Stimulated activated CD8-positive, alpha-beta memory T cell treated with anti-CD3 and anti-CD28 coated beads, Interleukin-15, amount 100 ng/mL, for 4 hours (primary cell): ENCODE results near the gene GAB4.
"Not testable (repeated sequence)": the region's sequence is repeated elsewhere in the genome, so short reads cannot be mapped to it uniquely, and the experiment has no call there.

Experiments
- DNase-seq, 2 donors: peaks; one replicate each; pipeline ENCODE4 v3.0.0-alpha.2; 2020; ENCODE audit warnings: low read depth in 2 of 2

The GAB4 gene, protein sequence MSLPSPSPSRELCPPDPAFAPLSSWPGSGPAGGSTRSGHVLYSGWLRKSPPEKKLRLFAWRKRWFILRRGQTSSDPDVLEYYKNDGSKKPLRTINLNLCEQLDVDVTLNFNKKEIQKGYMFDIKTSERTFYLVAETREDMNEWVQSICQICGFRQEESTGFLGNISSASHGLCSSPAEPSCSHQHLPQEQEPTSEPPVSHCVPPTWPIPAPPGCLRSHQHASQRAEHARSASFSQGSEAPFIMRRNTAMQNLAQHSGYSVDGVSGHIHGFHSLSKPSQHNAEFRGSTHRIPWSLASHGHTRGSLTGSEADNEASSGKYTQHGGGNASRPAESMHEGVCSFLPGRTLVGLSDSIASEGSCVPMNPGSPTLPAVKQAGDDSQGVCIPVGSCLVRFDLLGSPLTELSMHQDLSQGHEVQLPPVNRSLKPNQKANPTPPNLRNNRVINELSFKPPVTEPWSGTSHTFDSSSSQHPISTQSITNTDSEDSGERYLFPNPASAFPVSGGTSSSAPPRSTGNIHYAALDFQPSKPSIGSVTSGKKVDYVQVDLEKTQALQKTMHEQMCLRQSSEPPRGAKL

DNA sequence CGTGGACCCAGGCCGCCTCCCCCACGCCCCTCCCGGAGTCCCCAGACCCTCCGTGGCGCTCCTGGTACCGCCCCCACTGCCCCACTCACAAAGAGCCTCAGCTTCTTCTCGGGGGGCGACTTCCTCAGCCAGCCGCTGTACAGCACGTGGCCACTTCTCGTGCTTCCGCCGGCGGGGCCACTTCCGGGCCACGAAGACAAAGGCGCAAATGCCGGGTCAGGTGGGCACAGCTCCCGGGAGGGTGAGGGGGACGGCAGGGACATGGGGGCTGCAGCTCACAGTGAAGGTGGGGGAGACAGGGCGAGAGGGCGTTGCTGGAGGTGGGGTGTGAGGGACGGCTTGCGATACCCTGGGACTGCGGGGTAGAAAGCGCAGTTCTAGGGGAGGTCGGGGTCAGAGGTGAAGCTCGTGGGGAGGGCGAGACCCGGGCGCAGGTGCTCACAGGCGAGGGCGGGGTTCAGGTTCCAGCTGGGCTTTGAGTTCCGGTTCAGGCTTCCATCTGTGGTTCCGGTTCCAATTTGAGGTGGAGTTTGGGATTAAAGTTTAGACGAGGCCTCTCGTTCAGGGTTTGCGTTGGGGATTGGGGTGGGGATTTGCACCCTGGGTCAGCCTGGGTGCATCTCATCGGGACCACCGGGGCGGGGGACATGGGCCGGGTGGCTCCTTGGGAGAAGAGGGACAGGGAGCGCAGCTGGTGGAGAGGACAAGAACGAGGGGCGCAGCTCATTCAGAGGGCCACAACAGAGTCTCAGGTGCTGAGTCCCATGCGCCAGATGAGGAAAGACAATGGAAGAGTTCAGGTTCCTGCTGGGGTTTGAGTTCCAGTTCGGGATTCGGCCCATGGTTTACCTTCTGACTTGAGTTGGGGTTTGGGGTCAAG, at the start of gene GAB4:
Gene GAB4 (minus strand): TSS at position 371 of the 880 bp plus-strand sequence. CDS start 108 bp downstream, at position 263.
- no peak for DNase-seq

DNA sequence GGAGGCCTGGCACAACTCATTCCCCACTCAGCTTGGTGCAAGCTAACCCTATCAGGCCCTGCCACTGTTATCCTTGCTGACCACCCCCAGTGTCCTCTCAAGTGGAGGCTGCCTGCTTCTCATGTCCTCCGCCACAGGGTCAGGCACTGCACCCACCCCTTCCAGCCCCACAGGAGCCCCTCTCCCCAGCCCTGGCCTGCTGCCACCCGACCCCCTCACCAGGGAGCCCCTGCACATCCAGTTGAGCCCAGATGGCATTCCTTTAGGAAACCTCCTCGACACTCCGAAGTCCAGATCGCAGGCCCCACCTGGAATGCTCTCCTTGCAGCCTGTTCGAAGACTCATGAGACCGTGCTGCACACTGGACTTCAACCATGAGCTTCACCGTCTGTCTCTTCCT, 48.8 kb upstream of the GAB4 start:
- DNase-seq = no peak

DNA sequence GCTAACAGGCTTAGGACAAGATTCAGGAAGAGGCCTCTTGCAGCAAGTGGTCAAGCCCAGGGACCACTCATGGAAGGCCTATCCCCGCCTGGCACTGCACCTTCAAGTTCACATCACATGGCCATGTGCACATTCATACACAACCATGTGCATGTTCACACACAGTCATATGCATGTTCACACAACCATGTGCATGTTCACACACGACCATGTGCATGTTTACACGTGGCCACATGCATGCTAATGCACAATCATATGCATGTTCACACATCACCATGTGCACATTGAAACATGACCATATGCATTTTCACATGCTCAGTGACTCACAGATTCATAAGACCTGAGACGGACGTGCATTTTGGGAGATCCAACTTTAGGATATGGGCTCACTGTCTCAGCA, 48.0 kb upstream of the GAB4 start:
- DNase-seq = no peak

DNA sequence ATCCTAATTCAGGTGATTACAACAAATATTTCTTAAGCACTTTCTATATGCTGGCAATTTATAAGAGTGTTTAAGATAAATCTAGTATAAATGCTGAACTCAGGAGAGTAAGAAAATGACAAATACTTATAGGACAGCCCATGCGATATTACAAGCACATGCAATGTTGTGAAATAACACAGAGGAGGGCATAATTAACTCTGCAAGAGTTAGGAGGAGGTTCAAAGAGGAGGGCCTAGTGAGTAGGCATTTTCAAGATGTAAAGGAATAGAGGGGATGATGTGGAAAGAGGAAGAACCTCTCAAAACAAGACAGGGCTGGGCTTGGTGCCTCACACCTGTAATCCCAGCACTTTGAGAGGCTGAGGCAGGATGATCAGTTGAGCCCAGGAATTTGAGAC, 39.6 kb upstream of the GAB4 start:
- no peak for DNase-seq

DNA sequence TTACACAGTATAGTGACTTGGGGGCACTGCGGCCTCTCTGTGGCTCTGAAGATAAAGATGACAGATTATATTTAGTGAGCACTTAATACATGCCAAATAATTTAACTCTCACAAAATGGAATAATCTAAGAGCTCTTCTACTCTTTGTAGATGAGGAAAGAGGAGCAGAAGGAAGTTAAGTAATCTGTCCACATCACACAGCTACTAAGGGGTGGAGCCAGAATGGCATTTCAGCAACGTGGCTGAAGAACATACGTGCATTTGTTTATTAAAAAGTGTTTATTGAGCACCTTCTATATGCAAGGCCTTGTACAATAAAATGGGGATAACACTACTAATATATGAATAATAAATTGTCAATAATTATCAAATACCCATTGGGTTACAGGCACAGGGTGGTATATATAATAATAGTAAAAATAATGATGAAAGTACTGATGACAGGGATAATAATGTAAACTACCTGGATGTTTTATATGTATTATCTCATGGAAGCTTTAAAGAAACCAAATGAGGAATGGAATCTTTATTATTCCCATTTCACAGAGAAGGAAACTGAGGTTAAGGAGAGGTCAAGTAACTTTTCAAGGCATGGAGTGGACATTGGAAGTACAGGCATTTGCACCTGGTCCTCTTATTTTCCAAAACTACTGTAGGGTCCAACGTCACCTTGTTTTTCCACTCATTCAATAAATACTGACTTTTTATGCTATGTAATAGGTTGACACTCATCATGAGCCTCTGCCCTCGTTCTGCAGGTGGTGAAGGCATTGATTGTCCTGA, 38.7 kb upstream of the GAB4 start:
- no peak for DNase-seq

DNA sequence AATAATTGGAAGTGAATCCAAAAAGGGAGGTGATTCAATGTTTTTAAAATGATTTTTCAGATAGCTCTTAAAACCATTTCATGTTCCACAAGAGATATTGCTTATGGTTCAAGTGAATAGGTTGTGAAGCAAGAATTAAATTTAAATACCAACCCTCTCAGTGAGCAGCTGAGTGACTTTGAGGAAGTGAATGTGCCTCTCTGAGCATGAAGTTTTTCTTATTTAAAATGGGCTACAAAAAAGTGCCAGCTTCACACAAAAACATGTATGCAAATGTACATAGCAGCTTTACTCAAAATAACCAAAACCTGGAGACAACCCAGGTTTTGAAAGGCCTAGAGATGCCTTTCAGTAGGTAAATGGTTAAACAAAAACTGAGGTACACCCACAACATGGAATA, 35.5 kb upstream of the GAB4 start:
- DNase-seq = no peak

DNA sequence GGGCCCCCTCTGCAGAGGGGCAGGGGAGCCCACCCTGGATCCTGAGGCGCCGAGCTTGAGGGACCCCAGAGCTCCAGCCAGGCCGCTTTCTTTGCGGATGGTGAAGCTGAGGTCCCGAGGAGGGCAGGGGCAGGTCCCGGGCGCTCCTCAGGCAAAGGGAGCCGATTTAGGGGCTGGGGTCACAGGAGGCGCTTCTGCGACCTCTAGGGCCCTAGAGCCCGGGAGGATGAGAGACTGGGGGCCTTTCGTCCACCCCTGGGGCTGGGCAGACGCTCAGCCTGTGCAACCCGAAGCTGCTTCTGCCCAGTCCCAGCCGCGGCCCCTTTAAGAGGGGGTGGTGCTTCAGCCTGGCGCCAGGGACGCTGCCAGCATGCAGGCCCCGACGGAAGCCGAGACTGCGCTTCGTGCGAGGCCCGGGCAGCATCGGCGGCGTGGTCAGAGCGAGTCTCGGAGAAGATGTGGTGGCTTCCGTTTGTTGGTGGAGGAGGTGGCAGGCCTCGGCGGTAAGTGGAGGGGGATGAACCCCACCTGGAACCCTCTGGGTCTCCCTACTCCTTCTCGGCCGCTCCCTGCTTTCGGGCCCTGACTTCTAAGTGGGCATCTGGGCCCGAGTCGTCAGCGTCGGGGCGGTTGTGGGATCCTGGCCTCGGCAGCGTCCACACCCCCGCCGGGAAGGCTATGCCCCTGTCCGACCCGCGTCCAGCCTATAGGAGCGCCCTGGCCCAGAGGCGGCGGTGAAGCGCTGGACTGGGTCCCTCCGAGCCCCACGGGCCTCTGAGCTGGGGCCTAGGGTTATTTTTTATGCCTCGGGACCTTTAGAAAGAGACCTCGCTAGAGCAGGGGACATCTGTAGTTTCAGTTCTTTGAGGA, 29.1 kb upstream of the GAB4 start:
- DNase-seq = not testable (repeated sequence)

DNA sequence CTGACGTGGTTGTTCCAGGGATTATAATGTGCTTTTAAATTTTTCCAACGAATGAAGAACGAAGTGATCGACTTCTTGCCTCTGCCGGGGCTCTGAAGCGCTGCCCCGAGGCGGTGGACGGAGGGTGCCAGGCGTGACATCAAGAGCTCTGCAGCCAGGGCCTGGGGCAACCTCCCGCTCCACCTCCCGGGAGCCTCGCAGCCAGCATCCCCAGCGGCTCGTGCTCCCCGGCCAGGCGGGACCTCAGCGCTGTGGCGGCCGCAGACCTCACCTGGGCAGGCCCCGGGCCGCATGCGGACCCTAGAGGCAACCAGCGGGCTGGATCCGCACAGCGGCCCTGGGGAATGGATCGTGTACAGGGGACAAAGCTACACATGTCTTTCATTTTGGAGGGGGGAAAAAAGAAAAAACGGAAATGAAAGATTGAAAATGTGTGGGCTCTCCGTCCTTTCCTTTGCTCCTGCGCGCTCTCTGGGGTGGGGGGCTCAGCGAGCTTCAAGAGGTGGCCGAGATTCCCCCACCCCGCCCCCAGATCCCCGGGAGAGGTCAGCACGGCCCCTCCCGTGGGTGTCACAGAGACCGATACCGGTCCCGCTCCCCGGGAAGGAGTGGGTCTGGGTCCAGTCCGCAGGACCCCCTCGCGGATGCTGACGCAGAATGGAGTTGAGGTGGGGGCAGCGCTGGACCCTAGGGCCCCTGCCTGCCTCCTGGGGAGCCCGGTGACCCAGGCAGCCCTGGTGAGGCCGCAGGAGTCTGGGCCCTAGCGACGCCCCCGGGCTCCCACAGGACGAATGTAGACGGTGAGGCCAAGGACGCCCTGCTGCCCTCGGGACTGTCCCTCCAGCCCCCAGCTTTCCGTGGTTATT, 28.2 kb upstream of the GAB4 start:
- not testable (repeated sequence) for DNase-seq

DNA sequence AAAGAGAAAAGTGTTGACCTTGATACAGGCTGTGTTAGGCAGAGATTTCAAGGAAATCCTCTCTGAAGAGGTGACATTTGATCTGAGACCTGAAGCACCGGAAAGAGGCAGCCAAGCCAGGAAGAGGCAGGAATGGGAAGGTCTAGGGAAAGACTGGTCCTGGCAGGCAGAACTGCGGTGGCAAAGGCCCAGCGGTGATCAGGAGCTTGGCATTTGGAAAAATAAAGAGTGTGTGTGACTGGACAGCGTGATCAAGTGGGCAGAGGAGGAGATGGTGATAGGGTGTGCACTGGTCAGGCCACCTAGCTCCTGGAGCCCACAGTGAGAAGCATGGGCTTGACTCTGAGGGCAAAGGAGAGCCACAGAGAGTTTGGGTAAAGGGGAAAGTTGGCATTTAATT, 27.2 kb upstream of the GAB4 start:
- DNase-seq = no peak

DNA sequence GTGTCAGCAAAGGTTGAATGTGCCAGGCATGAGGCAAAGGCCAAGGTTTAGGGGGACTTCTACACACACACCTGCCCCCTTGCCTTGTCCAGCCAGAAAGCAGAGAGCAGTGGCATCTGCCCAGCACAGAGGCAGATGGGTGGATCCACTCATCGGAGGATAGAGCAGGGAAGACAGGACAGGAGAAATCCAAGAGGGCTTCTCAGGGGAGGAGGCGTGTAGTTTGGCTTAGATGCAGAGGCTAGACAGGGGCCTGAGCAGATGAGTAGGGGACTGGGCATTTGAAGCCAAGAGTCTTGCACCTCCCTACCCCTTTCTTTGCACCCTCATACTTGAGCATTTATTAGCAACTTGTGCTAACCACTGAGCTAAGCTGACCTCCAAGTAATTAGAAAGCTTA, 26.5 kb upstream of the GAB4 start:
- DNase-seq = not testable (repeated sequence)

DNA sequence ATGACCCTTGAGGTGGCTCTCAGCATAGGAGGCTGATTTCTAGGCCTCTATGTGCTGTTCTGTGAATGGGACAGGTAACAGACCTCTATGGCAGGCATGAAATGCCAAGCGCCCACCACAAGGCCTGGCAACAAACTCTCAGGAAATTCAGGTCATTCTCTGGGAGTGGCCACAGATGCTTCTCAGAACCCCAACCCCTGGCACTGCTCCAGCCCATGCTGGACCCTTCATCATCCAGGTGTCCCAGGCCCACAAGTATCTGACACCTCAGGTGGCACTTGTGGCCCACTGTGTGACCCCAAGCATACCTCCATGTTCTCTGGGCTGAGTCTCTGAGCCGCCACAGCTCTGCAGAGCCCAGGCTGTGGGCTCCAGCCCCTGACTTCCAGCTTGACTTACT, 24.3 kb upstream of the GAB4 start:
- not testable (repeated sequence) for DNase-seq

DNA sequence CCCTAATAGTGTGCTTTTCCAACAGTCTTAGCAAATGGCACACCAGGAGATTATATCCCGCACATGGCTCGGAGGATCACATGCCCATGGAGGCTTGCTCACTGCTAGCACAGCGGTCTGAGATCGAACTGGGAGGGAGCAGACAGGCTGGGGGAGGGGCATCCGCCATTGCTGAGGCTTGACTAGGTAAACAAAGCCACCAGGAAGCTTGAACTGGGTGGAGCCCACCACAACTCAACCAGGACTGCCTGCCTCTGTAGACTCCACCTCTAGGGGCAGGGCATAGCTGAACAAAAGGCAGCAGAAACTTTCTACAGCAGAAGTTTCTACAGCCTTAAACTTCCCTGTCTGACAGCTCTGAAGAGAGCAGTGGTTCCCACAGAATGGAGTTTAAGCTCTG, 16.4 kb upstream of the GAB4 start:
- not testable (repeated sequence) for DNase-seq

DNA sequence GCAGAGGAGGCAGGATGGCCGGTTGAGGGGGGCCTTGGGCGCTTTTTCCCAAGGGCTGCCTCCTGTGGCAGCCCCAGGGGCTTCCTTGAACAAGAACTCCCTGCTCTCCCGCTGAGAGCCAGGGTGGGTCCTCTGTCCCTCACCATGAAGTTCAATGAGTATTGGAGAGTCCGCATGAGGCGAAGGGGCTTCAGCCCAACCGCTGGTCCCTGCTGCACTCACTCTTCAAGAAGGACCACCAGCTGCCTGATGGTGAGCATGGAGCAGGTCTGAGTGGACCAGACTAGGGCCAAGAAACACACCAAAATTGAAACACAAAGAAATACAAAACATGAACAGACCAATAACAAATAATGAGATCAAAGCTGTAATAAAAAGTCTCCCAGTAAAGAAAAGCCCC, 7.5 kb upstream of the GAB4 start:
- DNase-seq = not testable (repeated sequence)

DNA sequence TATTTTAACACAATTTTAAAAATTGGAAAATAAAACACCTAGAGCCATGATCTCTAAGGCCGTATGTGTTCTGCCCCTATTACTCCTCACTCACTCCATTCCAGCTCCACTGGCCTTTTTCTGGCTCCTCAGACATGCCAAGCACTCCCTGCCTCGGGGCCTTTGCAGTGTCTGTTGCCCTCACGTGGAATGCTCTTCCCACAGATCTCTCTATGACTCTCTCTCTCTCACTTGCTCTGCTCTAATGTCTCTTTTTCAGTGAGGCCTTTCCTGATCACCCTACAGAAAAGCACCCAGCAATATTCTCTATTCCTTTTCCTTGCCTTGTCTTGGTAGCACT, 6.0 kb upstream of the GAB4 start:
- not testable (repeated sequence) for DNase-seq

DNA sequence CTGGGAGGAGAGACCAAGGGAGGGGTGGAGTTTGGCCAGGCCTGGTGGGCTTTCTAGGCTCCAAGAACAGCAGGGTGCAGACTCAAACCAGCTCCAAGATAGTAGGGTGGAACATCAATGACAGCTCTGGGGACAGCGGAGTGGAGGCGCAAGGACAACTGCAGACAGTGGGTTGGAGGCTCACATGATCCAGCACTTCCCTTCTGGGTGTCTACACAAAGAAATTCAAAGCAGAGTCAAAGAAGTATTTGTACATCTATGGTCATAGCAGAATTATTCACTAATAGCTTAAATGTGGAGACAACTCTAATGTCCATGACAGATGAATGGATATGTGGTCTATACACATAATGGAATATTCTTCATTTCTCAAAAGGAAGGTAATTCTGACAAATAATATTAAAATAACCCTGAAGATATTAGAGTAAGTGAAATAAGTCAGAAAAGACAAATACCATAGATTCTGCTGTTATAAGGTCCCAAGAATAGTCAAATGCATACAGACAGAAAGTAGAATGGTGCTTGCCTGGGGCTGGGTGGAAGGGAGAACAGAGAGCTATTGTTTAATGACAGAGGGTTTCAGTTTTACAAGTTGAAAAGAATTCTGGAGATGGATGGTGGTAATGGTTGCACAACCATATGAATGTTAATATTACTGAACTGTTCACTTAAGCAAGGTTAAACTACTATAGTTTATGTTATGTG, 5.5 kb upstream of the GAB4 start:
- DNase-seq = no peak

DNA sequence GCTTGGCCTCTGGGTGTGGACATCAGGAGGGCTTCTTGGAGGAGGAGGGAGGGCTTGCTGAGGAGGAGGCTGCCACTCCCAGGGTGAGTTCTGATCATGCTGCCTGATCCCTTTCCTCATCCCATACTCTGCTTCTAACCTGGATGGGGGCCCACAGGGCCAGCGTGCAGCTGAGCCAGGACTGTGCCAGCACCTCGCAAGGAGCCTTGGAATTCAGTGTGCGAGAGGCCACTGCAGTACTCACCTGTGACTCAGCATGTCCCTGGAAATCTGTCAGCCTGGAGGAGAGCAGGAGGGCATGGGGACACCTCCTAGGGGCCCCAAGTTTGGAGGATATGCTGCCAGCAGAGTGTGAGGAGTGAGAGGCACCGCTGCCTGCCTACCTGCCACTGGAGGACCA, 4.2 kb upstream of the GAB4 start:
- DNase-seq = no peak

DNA sequence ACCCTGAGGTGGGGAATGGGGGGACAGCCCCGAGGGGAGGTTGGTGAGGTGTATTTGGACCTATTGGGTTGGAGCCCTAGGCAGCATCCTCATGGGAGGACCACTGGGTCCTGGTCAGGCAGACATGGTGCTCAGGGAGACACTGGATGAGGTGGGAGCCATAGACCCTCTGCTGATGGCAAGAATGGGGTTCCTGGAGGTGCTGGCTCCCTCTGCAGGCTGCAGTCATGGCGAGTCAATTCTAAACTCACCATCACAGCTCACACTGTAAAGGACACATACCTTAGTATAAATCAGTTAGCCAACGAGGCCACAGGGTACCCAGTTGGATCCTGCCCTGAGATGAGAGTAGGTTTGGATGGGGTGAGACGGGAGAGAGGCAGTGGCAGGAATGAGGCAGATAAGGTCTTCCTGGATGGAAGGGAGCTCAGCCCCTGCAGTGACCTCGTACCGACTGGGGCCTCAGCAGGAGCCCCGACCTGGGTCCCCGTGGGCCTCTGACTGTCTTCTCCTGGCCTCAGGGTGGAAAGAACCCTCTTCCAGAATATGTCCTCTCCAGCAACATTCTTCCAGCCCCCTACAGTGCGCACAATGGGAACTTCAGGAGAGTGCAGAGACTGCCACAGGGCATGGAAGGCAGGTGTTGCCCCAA, 1.7 kb upstream of the GAB4 start:
- no peak for DNase-seq

DNA sequence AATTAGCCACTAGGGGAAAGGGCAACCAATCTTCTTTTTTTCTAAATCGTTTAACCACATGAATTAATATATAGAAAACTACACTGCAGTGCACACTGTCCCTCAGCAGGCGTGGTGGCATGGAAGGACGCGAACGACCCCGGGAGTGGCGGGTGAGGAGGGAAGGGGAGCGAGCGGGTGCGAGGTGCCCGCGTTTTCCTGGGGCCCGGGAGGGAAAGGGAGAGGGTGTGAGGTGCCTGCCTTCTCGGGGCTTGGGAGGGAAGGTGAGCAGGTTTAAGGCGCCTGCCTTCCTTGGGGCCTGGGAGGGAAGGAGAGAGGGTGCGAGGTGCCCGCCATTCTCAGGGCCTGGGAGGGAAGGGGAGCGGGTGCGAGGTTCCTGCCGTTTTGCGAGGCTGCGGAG, 765 bp downstream of the GAB4 start:
- DNase-seq = no peak

DNA sequence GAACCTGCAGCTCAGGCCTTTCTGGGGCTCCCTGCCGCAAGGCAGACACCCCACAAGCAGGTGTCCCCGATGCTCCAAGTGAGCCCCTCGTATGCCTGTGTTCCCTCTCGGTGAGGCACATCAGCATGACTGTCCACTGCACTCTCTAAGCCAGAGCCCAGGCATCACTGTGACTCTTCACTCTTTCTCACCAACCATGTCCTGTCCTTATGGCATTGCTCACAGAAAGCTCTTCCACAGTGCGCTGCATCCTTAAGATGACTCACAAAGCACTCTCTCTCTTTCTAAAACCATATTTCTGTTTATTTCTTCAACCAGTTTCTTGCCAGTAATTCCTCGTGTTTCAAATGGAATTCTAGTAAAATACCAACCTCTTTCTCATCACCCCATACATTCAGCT, 18.1 kb downstream of the GAB4 start:
- DNase-seq = no peak
